ENCODE results near the gene KRT77. TPM values are rescaled to one million over a fixed set of nuclear protein-coding genes. Genes with fewer than 3 reads are reported as not detected.

The KRT77 gene
- total RNA-seq, 2 donors from 2014 or later: not detected

- Histone ChIP-seq H3K36me3 (no peaks in the 10 kb centered on the region), H3K27ac (no peak overlapping the region), H3K9ac (ENCODE audit: low read depth in 2 of 2, low read length in 2 of 2) (no peak overlapping the region), H3K4me3 (no peak overlapping the region), H3K4me1 (no peaks in the 10 kb centered on the region), H3K9me3 (no peaks in the 10 kb centered on the region), H3K27me3 (no peaks in the 10 kb centered on the region)
- TF ChIP-seq CTCF (IDR thresholded peaks at IDR 0.05): no peak
- no peak for DNase-seq
- intact Hi-C loops (cut with DNase I): no loop called here
Observed at GRCh38 chr12:52730383-52730782, 27.1 kb upstream of the KRT77 start.

DNA sequence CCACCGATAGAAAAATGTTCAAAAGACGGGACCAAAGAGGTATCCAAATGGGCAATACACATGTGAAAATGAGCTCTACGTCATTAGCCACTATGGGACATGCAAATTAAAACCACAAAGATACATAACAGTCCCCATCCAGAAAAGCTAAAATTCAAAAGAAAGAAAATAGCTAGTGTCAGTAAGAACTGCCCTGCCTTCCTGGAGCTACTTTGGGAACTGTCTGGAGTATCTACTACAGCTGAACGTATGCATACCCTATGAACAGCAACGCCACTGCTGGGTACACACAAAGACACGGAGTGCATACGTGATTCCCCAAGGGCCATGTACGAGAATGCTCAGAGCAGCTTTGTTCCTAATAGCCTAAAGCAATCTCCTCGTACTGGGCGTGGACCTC, 25.8 kb upstream of the KRT77 start:
- no peaks in the 10 kb centered on the region for H3K36me3 ChIP-seq
- no peaks in the 10 kb centered on the region for H3K9me3 ChIP-seq
- intact Hi-C loops (cut with DNase I): no loop called here
- DNase-seq: no peak
- TF ChIP-seq CTCF (IDR thresholded peaks at IDR 0.05): no peak
- H3K27ac ChIP-seq: no peak overlapping the region
- H3K9ac ChIP-seq (ENCODE audit: low read depth in 2 of 2, low read length in 2 of 2): no peak overlapping the region
- H3K4me1 ChIP-seq: no peaks in the 10 kb centered on the region
- H3K27me3 ChIP-seq: no peaks in the 10 kb centered on the region
- no peak overlapping the region for H3K4me3 ChIP-seq

- Histone ChIP-seq H3K36me3 (no peaks in the 10 kb centered on the region), H3K4me3 (no peak overlapping the region), H3K27ac (no peak overlapping the region), H3K27me3 (no peaks in the 10 kb centered on the region), H3K9me3 (no peaks in the 10 kb centered on the region), H3K4me1 (no peaks in the 10 kb centered on the region), H3K9ac (ENCODE audit: low read depth in 2 of 2, low read length in 2 of 2) (no peak overlapping the region)
- DNase-seq: no peak
- intact Hi-C loops (cut with DNase I): no loop called here
- TF ChIP-seq CTCF (IDR thresholded peaks at IDR 0.05): no peak
Observed at GRCh38 chr12:52728374-52728773, 25.1 kb upstream of the KRT77 start.

DNA sequence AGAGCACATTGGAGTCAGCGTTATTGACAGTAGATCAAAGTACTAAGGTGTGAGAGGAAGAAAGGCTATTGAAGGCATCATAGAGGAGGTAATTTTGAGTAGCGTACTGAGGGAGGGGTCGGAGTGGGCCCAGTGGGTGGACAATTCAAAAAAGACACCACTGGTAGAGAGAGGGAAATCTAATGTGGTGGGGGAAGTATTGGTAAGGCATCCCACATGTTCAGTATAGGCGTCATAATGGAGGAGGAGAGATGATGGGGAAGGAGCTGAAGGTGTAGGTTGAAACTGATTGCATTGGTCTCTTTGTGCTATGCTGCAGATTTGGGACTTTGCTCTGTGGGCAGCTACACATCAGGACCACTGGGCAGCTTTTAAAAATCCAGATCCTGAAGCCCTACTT, 23.7 kb upstream of the KRT77 start:
- no peaks in the 10 kb centered on the region for H3K9me3 ChIP-seq
- no peak for TF ChIP-seq CTCF (IDR thresholded peaks at IDR 0.05)
- intact Hi-C loops (cut with DNase I): no loop called here
- no peak for DNase-seq
- no peaks in the 10 kb centered on the region for H3K4me1 ChIP-seq
- no peak overlapping the region for H3K9ac ChIP-seq (ENCODE audit: low read depth in 2 of 2, low read length in 2 of 2)
- H3K4me3 ChIP-seq: no peak overlapping the region
- H3K36me3 ChIP-seq: no peaks in the 10 kb centered on the region
- no peaks in the 10 kb centered on the region for H3K27me3 ChIP-seq
- no peak overlapping the region for H3K27ac ChIP-seq

GRCh38 chr12:52726451-52726850, 23.1 kb upstream of the KRT77 start:
- no peak for TF ChIP-seq CTCF (IDR thresholded peaks at IDR 0.05)
- Histone ChIP-seq H3K4me3 (no peak overlapping the region), H3K27me3 (no peaks in the 10 kb centered on the region), H3K4me1 (no peaks in the 10 kb centered on the region), H3K27ac (no peak overlapping the region), H3K9ac (ENCODE audit: low read depth in 2 of 2, low read length in 2 of 2) (no peak overlapping the region), H3K9me3 (no peaks in the 10 kb centered on the region), H3K36me3 (no peaks in the 10 kb centered on the region)
- DNase-seq: no peak
- intact Hi-C loops (cut with DNase I): no loop called here

GRCh38 chr12:52724384-52724783, 21.1 kb upstream of the KRT77 start:
- no peak overlapping the region for H3K9ac ChIP-seq (ENCODE audit: low read depth in 2 of 2, low read length in 2 of 2)
- DNase-seq: no peak
- H3K27ac ChIP-seq: no peak overlapping the region
- no peaks in the 10 kb centered on the region for H3K36me3 ChIP-seq
- no peak overlapping the region for H3K4me3 ChIP-seq
- no peaks in the 10 kb centered on the region for H3K4me1 ChIP-seq
- intact Hi-C loops (cut with DNase I): no loop called here
- H3K27me3 ChIP-seq: no peaks in the 10 kb centered on the region
- no peaks in the 10 kb centered on the region for H3K9me3 ChIP-seq
- no peak for TF ChIP-seq CTCF (IDR thresholded peaks at IDR 0.05)
